Memory B cell (primary cell): ENCODE results near the gene NAT16.

ENCODE experiments used
- ATAC-seq: fragments of 150-1000 bp; cut with Tn5 transposase; 2 replicates; pipeline ENCODE4 v1.10.0; 2021; ENCODE audit warnings: low read depth, mild to moderate bottlenecking, moderate library complexity
- DNase-seq, 2 donors: peaks; one replicate each; pipeline ENCODE4 v3.0.0; 2022; ENCODE audit warnings: low spot score in 2 of 2
- H3K27ac Mint-ChIP-seq: one replicate; pipeline ENCODE4 v1.8.0; 2022; ENCODE audit warnings: mild to moderate bottlenecking, moderate library complexity, mixed read lengths
- H3K27me3 Mint-ChIP-seq: one replicate; pipeline ENCODE4 v1.8.0; 2022; ENCODE audit warnings: mixed read lengths
- H3K36me3 Mint-ChIP-seq: one replicate; pipeline ENCODE4 v1.8.0; 2022; ENCODE audit warnings: mild to moderate bottlenecking, mixed read lengths
- H3K4me1 Mint-ChIP-seq: one replicate; pipeline ENCODE4 v1.8.0; 2022; ENCODE audit warnings: mixed read lengths
- H3K4me3 Mint-ChIP-seq: one replicate; pipeline ENCODE4 v1.8.0; 2022; ENCODE audit warnings: mild to moderate bottlenecking, moderate library complexity, mixed read lengths
- H3K9me3 Mint-ChIP-seq: one replicate; pipeline ENCODE4 v1.8.0; 2022; ENCODE audit warnings: mixed read lengths

Gene NAT16

GRCh38 chr7:101180130-101180755, at the start of gene NAT16:
TSS of gene NAT16 (minus strand) at chr7:101180293. CDS start at chr7:101174807, 5,486 bp downstream.
- no peaks in the 10 kb centered on the region for H3K9me3 Mint-ChIP-seq
- H3K27me3 Mint-ChIP-seq, result peaks cover 33% of the 10 kb centered on the region
- ATAC-seq, result no peak
- no peaks in the 10 kb centered on the region for H3K36me3 Mint-ChIP-seq
- DNase-seq, result no peak
- H3K4me1 Mint-ChIP-seq, result peaks cover 9% of the 10 kb centered on the region
- H3K27ac Mint-ChIP-seq, result no peak within 1 kb of the TSS
- H3K4me3 Mint-ChIP-seq, result peak within 1 kb of the TSS; percentile 42

GRCh38 chr7:101226721-101227120, 46.6 kb upstream of the NAT16 start:
- DNase-seq (no peak), ATAC-seq (no peak)
- peaks cover 6% of the 10 kb centered on the region for H3K4me1 Mint-ChIP-seq
- H3K9me3 Mint-ChIP-seq, result no peaks in the 10 kb centered on the region
- no peaks in the 10 kb centered on the region for H3K27me3 Mint-ChIP-seq
- H3K27ac Mint-ChIP-seq, result no peak overlapping the region
- no peak overlapping the region for H3K4me3 Mint-ChIP-seq
- peaks cover 20% of the 10 kb centered on the region for H3K36me3 Mint-ChIP-seq

DNA sequence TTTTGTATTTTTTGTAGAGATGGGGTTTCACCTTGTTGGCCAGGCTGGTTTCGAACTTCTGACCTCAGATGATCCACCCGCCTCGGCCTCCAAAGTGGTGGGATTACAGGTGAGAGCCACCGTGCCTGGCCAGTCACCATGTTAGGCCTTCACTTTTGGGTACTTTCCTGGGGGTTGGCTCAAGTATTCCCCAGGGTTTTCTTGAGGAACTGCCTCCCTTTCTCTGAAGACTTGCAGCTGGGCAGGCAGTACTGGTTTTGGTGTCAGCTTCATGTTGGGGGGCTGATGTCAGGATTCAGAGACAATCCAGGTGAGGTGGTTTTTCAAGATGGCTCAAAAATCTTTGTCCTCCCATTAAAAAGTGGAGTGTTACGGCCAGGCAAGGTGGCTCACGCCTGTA, 45.6 kb upstream of the NAT16 start:
- ATAC-seq, result no peak
- Mint-ChIP-seq H3K9me3 (no peaks in the 10 kb centered on the region), H3K36me3 (peaks cover 20% of the 10 kb centered on the region)

DNA sequence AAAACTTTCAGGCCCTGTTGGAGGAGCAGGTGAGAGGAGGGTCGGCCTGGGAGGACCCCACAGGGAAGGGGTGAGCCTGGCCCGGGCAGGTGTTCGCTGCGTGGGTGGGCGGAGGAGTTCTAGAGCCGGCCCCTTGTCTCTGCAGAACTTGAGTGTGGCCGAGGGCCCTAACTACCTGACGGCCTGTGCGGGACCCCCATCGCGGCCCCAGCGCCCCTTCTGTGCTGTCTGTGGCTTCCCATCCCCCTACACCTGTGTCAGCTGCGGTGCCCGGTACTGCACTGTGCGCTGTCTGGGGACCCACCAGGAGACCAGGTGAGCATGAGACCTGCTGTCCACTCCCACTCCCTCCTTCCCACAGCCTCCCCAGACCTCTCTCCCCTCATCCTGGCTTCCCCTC, 43.4 kb upstream of the NAT16 start:
- Mint-ChIP-seq H3K27ac (no peak overlapping the region), H3K4me1 (peaks cover 15% of the 10 kb centered on the region), H3K9me3 (no peaks in the 10 kb centered on the region), H3K36me3 (peaks cover 18% of the 10 kb centered on the region), H3K4me3 (no peak overlapping the region), H3K27me3 (no peaks in the 10 kb centered on the region)
- ATAC-seq (no peak), DNase-seq (no peak)

More for the DNA sequence above, 45.6 kb upstream of the NAT16 start:
- Mint-ChIP-seq H3K27me3 (no peaks in the 10 kb centered on the region), H3K4me1 (peaks cover 8% of the 10 kb centered on the region), H3K27ac (no peak overlapping the region), H3K4me3 (no peak overlapping the region)
- DNase-seq, result no peak

GRCh38 chr7:101222275-101222830, 42.3 kb upstream of the NAT16 start:
- peaks cover 17% of the 10 kb centered on the region for H3K4me1 Mint-ChIP-seq
- H3K9me3 Mint-ChIP-seq, result no peaks in the 10 kb centered on the region
- no peak for ATAC-seq
- no peak overlapping the region for H3K27ac Mint-ChIP-seq
- DNase-seq, result no peak
- H3K4me3 Mint-ChIP-seq, result no peak overlapping the region
- peaks cover 17% of the 10 kb centered on the region for H3K36me3 Mint-ChIP-seq
- H3K27me3 Mint-ChIP-seq, result no peaks in the 10 kb centered on the region

DNA sequence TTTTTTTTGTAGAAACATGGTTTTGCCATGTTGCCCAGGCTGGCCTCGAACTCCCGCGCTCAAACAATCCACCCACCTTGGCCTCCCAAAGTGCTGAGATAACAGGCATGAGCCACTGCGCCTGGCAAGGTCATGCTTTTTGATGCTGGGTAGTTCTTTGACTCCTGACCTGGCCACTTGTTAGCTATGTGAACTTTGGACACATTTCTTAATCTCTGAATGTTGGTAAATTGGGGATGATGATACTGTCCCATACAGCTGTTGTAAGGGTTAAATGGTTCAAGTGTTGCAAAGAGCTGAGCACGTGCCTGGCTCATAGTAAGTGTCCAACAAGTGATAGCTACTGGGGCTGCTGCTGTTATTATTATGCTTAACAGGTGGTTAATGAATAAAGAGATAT, 40.2 kb upstream of the NAT16 start:
- ATAC-seq, result no peak
- H3K4me1 Mint-ChIP-seq, result peaks cover 23% of the 10 kb centered on the region
- no peaks in the 10 kb centered on the region for H3K27me3 Mint-ChIP-seq
- peaks cover 18% of the 10 kb centered on the region for H3K36me3 Mint-ChIP-seq
- no peak overlapping the region for H3K27ac Mint-ChIP-seq
- H3K4me3 Mint-ChIP-seq, result no peak overlapping the region
- H3K9me3 Mint-ChIP-seq, result no peaks in the 10 kb centered on the region
- no peak for DNase-seq

DNA sequence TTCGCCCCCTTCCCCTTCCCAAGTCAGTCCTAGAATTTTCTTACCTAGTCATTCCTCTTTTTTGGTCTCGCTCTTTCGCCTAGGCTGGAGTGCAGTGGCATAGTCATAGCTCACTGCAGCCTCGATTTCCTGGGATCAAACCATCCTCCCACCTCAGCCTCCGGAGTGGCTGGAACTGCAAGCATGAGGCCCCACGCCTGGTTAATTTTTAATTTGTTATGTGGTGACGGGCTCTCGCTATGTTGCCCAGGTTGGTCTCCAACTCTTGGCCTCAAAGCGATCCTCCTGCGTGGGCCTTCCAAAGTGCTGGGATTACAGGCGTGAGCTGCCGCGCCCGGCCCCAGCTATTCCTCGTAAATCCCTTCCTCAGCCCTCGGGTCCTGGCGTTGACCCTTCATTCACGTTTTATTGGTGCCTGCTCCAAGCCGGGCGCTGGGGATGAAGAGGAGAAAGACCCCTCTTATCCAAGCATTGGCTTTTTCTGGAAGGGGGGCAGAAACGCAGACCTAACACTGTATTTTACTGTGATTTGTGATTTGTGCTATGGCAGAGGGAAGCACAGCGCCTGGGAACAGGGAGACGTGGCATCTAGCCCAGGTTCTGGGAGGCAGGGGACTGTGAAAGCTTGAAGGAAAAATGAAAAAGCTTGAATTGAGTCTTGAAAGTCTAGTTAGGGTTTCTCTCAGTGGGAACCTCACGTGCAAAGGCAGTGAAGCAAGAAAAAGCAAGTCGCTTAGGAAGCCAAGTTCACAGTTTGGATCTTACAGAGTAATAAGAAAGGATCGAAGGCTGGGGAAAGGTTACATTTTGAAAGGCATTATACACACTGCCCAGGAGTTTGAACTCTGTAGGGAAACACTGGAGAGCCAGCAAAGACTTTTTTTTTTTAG, 38.4 kb upstream of the NAT16 start:
- ATAC-seq, result no peak
- no peak for DNase-seq
- H3K27me3 Mint-ChIP-seq, result no peaks in the 10 kb centered on the region
- peaks cover 23% of the 10 kb centered on the region for H3K4me1 Mint-ChIP-seq
- H3K27ac Mint-ChIP-seq, result peak overlapping the region; percentile 93
- H3K9me3 Mint-ChIP-seq, result no peaks in the 10 kb centered on the region
- H3K4me3 Mint-ChIP-seq, result peak overlapping the region; percentile 96
- H3K36me3 Mint-ChIP-seq, result peaks cover 15% of the 10 kb centered on the region

- Mint-ChIP-seq H3K36me3 (peaks cover 13% of the 10 kb centered on the region), H3K9me3 (no peaks in the 10 kb centered on the region), H3K4me3 (peak within 1 kb of the TSS; percentile 96), H3K27ac (peak within 1 kb of the TSS; percentile 93), H3K27me3 (no peaks in the 10 kb centered on the region), H3K4me1 (peaks cover 23% of the 10 kb centered on the region)
- peak; percentile 82 to 91 for DNase-seq
- peak; percentile 86 for ATAC-seq
Measured at GRCh38 chr7:101217388-101218235, 37.5 kb upstream of the NAT16 start, which contains the start of the genes PLOD3 and ZNHIT1. TSS of gene PLOD3 (minus strand) at chr7:101217581. CDS start at chr7:101217274, 307 bp downstream. TSS of gene ZNHIT1 (plus strand) at chr7:101218165. CDS start at chr7:101218196, 31 bp downstream.

DNA sequence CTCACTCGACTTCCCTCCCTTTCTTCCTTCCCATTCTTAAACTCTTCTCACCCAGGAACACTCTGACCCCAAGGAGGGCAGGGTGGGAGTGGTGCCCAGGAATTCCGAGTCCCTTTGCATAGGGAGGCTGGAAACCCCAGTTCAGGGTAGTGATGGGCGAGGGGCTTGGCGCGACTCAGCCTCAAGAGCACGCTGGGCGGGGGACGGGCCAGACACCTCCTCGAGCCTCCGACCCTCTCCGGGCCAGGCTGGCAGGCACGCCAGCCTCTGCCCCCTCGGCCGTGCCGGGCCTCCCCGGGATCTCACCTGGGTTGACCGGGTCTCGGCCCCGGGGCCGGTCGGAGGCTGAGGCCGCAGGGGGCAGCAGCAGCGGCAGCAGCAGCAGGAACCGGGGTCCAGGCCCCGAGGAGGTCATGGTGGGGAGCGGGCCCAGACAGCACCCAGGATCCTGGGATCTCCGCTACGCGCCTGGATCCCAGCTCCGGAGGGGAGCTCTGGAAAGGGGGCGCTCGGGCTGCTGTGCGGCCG, 36.8 kb upstream of the NAT16 start:
- H3K9me3 Mint-ChIP-seq, result no peaks in the 10 kb centered on the region
- H3K4me1 Mint-ChIP-seq, result peaks cover 20% of the 10 kb centered on the region
- peak overlapping the region; percentile 96 for H3K4me3 Mint-ChIP-seq
- DNase-seq (no peak), ATAC-seq (no peak)
- peaks cover 10% of the 10 kb centered on the region for H3K36me3 Mint-ChIP-seq
- H3K27me3 Mint-ChIP-seq, result no peaks in the 10 kb centered on the region
- H3K27ac Mint-ChIP-seq, result peak overlapping the region; percentile 93

DNA sequence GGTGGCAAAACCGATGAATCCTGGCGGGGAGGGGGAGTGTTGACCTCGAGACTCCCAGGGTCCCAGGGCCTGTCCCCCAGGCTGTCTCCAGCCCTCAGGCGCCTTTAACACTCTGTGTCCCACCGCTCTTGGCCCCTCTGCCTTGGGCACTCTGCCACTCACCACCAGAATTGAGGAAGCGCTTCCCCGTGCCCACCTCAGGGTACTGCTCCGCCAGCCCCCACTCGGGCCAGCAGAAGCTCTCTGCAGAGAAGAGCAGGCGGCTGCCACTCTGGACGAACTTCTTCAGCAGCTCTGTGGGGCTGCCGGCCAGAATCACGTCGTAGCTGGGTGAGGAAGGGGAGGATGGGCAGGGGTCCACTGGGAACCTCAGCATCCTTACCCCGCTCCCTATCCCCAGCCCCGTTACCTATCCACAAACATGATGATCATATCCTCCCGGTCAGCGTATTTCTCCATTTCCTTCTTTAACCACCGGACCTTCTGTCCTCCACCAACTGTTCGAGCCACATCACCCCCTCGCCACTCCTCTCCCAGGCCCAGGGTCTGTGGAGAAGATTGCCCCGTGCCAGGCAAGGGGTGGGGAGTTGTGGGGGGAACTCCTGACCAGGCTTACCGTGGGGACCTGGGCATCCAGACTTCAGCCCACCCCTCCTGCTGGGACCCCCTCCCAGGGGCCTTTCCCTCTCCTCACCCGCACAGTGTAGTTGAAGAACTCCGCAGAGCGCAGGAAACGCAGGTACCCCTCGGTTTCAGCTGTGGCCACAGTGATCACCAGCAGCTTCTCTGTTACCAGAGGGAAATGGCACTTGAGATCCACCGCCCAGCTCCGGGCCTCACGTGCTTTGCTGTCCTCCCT, 36.1 kb upstream of the NAT16 start:
- Mint-ChIP-seq H3K36me3 (peaks cover 6% of the 10 kb centered on the region), H3K9me3 (no peaks in the 10 kb centered on the region), H3K27me3 (no peaks in the 10 kb centered on the region), H3K4me1 (peaks cover 16% of the 10 kb centered on the region), H3K27ac (no peak overlapping the region), H3K4me3 (peak overlapping the region; percentile 96)
- ATAC-seq (no peak), DNase-seq (no peak)

- no peak overlapping the region for H3K4me3 Mint-ChIP-seq
- H3K27ac Mint-ChIP-seq, result no peak overlapping the region
- DNase-seq (no peak), ATAC-seq (no peak)
- H3K4me1 Mint-ChIP-seq, result peaks cover 9% of the 10 kb centered on the region
- H3K36me3 Mint-ChIP-seq, result peaks cover 13% of the 10 kb centered on the region
- H3K27me3 Mint-ChIP-seq, result no peaks in the 10 kb centered on the region
- no peaks in the 10 kb centered on the region for H3K9me3 Mint-ChIP-seq
Measured at GRCh38 chr7:101212014-101212413, 31.9 kb upstream of the NAT16 start.

GRCh38 chr7:101211501-101211900, 31.4 kb upstream of the NAT16 start:
- no peaks in the 10 kb centered on the region for H3K27me3 Mint-ChIP-seq
- no peak for ATAC-seq
- no peak overlapping the region for H3K27ac Mint-ChIP-seq
- peaks cover 15% of the 10 kb centered on the region for H3K36me3 Mint-ChIP-seq
- peaks cover 6% of the 10 kb centered on the region for H3K4me1 Mint-ChIP-seq
- H3K4me3 Mint-ChIP-seq, result no peak overlapping the region
- no peak for DNase-seq
- H3K9me3 Mint-ChIP-seq, result no peaks in the 10 kb centered on the region

DNA sequence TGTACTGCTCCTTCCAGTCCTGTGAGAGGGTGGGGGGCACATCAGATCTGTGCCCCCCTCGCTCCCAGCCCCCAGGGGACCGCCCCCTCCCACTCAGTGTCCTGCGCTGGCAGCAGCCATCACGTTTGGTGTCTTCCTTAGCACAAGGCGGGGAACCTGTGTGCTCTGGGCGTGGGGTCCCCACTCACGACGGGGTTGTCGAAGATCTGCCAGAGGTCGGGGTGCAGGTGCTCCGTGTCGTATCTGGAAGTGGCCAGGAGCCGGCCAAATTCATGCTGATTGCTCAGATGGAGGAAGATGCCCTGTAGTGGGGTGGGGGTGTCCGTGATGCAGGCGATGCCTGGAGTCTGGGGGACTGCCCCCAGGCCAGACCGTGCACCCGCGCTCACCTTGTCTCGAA, 30.1 kb upstream of the NAT16 start:
- DNase-seq (no peak), ATAC-seq (no peak)
- H3K36me3 Mint-ChIP-seq, result peaks cover 19% of the 10 kb centered on the region
- H3K27me3 Mint-ChIP-seq, result no peaks in the 10 kb centered on the region
- peaks cover 3% of the 10 kb centered on the region for H3K4me1 Mint-ChIP-seq
- no peak overlapping the region for H3K4me3 Mint-ChIP-seq
- H3K9me3 Mint-ChIP-seq, result no peaks in the 10 kb centered on the region
- no peak overlapping the region for H3K27ac Mint-ChIP-seq
